ENCODE measurements around the gene CAVIN3. TPM values are rescaled to one million over a fixed set of nuclear protein-coding genes. Genes with fewer than 3 reads are reported as not detected.
A peak's percentile ranks its signal among the peaks of the same experiment; 100 is the strongest.
"Not testable (repeated sequence)": the region's sequence is repeated elsewhere in the genome, so short reads cannot be mapped to it uniquely, and the experiment has no call there.

CAVIN3 gene
- total and polyA plus RNA-seq, 4 donors = 14.3 to 107 (median 24.0) TPM

DNA sequence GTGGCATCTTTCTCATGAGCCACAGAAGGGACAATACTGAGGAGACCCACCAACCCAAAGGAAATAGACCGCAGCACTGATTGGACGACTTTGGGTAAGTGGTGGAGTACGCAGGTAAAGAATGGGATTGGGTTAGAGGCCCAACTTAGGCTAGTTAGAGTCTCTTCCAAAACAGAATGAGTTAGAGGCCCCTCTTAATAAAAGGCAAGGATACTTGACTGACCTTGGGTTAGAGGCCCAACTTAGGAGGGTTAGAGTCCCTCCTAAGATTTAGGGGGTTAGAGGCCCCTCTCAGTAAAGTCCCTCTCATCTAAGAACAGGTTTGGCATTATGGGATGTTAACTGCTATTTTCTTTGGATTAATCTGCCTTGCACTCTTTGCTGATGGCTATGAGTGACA is 36.1 kb downstream of the CAVIN3 start:
- Histone ChIP-seq H3K27me3 (ENCODE audit: control insufficient read depth, insufficient read depth, low read length) (no peaks in the 10 kb centered on the region), H3K36me3 (ENCODE audit: control insufficient read depth, insufficient read depth, low read length) (no peaks in the 10 kb centered on the region), H3K27ac (ENCODE audit: low read depth, low read length) (no peak overlapping the region), H3K9me3 (ENCODE audit: control insufficient read depth, insufficient read depth, low read length) (no peaks in the 10 kb centered on the region), H3K4me1 (ENCODE audit: control insufficient read depth, insufficient read depth, low read length) (no peaks in the 10 kb centered on the region), H3K4me3 (ENCODE audit: low read depth, low read length) (no peak overlapping the region)
- no peak for DNase-seq (ENCODE audit: low read depth in 4 of 6, low spot score in 6 of 6)
- WGBS (ENCODE audit: insufficient coverage) = 100% methylated on average over 1 of the region's 3 CpGs

GRCh38 chr11:6283453-6284023 is 36.8 kb downstream of the CAVIN3 start:
- Histone ChIP-seq H3K36me3 (ENCODE audit: control insufficient read depth, insufficient read depth, low read length) (no peaks in the 10 kb centered on the region), H3K27me3 (ENCODE audit: control insufficient read depth, insufficient read depth, low read length) (peaks cover 2% of the 10 kb centered on the region), H3K4me3 (ENCODE audit: low read depth, low read length) (no peak overlapping the region), H3K9me3 (ENCODE audit: control insufficient read depth, insufficient read depth, low read length) (no peaks in the 10 kb centered on the region), H3K27ac (ENCODE audit: low read depth, low read length) (no peak overlapping the region), H3K4me1 (ENCODE audit: control insufficient read depth, insufficient read depth, low read length) (no peaks in the 10 kb centered on the region)
- WGBS (ENCODE audit: insufficient coverage) = 63% methylated on average over 1 of the region's 4 CpGs
- no peak for DNase-seq (ENCODE audit: low read depth in 4 of 6, low spot score in 6 of 6)

- H3K4me1 ChIP-seq (ENCODE audit: control insufficient read depth, insufficient read depth, low read length); H3K27ac ChIP-seq (ENCODE audit: low read depth, low read length): not testable (repeated sequence)
- 80% methylated on average over 6 of the region's 7 CpGs for WGBS (ENCODE audit: insufficient coverage)
Measured at GRCh38 chr11:6280809-6281208, 39.5 kb downstream of the CAVIN3 start.

DNA sequence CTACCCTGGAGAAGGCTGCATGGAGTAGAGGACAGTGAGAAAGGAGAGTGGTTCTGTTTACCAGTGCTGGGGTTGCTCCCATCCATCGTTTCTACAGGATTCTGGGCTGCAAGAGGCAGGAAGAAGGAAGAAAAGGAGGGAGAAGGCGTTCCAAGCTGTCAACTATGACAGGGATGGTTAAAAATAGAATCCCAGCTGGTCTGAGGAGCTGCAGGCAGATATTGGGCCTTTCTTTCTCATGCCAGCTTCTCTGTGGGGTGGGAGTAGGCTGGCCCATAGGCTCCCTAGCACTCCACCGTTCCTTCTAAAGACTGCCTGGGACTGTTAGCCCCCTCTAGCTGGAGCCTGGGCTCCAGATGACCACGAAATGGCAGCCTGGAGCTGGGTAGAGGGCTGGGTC is 47.1 kb downstream of the CAVIN3 start:
- WGBS (ENCODE audit: insufficient coverage) = 49% methylated on average over 2 of the region's 4 CpGs
- Histone ChIP-seq H3K27me3 (ENCODE audit: control insufficient read depth, insufficient read depth, low read length) (no peaks in the 10 kb centered on the region), H3K36me3 (ENCODE audit: control insufficient read depth, insufficient read depth, low read length) (peaks cover 11% of the 10 kb centered on the region), H3K27ac (ENCODE audit: low read depth, low read length) (no peak overlapping the region), H3K4me3 (ENCODE audit: low read depth, low read length) (no peak overlapping the region), H3K9me3 (ENCODE audit: control insufficient read depth, insufficient read depth, low read length) (no peaks in the 10 kb centered on the region), H3K4me1 (ENCODE audit: control insufficient read depth, insufficient read depth, low read length) (no peaks in the 10 kb centered on the region)
- peak in 1 of 6 donors; percentile 74 for DNase-seq (ENCODE audit: low read depth in 4 of 6, low spot score in 6 of 6)

More at GRCh38 chr11:6280809-6281208, 39.5 kb downstream of the CAVIN3 start:
- not testable (repeated sequence) for H3K4me3 ChIP-seq (ENCODE audit: low read depth, low read length); H3K27me3 ChIP-seq (ENCODE audit: control insufficient read depth, insufficient read depth, low read length); H3K9me3 ChIP-seq (ENCODE audit: control insufficient read depth, insufficient read depth, low read length); DNase-seq (ENCODE audit: low read depth in 4 of 6, low spot score in 6 of 6); H3K36me3 ChIP-seq (ENCODE audit: control insufficient read depth, insufficient read depth, low read length)

GRCh38 chr11:6271598-6271997 is 48.7 kb downstream of the CAVIN3 start:
- 83% methylated on average over 1 of the region's 3 CpGs for WGBS (ENCODE audit: insufficient coverage)

GRCh38 chr11:6270584-6271246 is 49.6 kb downstream of the CAVIN3 start:
- H3K27ac ChIP-seq (ENCODE audit: low read depth, low read length) = no peak overlapping the region
- 91% methylated on average over 41 of the region's 41 CpGs for WGBS (ENCODE audit: insufficient coverage)
- DNase-seq (ENCODE audit: low read depth in 4 of 6, low spot score in 6 of 6) = no peak
- H3K4me3 ChIP-seq (ENCODE audit: low read depth, low read length) = no peak overlapping the region
- H3K4me1 ChIP-seq (ENCODE audit: control insufficient read depth, insufficient read depth, low read length) = no peaks in the 10 kb centered on the region
- peaks cover 11% of the 10 kb centered on the region for H3K36me3 ChIP-seq (ENCODE audit: control insufficient read depth, insufficient read depth, low read length)
- no peaks in the 10 kb centered on the region for H3K9me3 ChIP-seq (ENCODE audit: control insufficient read depth, insufficient read depth, low read length)
- H3K27me3 ChIP-seq (ENCODE audit: control insufficient read depth, insufficient read depth, low read length) = no peaks in the 10 kb centered on the region

More at GRCh38 chr11:6271598-6271997, 48.7 kb downstream of the CAVIN3 start:
- Histone ChIP-seq H3K27ac (ENCODE audit: low read depth, low read length) (no peak overlapping the region), H3K4me1 (ENCODE audit: control insufficient read depth, insufficient read depth, low read length) (no peaks in the 10 kb centered on the region), H3K9me3 (ENCODE audit: control insufficient read depth, insufficient read depth, low read length) (no peaks in the 10 kb centered on the region), H3K27me3 (ENCODE audit: control insufficient read depth, insufficient read depth, low read length) (no peaks in the 10 kb centered on the region), H3K4me3 (ENCODE audit: low read depth, low read length) (no peak overlapping the region), H3K36me3 (ENCODE audit: control insufficient read depth, insufficient read depth, low read length) (peaks cover 11% of the 10 kb centered on the region)
- DNase-seq (ENCODE audit: low read depth in 4 of 6, low spot score in 6 of 6) = no peak

DNA sequence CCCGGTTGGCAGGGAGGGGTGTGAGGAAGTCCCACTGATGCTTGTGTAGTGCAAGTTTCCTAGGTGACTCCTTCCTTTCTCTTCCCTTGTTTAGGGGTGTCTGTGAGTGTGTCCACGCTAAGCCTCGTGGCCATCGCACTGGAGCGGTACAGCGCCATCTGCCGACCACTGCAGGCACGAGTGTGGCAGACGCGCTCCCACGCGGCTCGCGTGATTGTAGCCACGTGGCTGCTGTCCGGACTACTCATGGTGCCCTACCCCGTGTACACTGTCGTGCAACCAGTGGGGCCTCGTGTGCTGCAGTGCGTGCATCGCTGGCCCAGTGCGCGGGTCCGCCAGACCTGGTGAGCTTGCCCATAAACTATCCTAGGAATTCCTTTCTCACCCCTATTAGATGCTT is 50.3 kb downstream of the CAVIN3 start:
- no peak overlapping the region for H3K4me3 ChIP-seq (ENCODE audit: low read depth, low read length)
- H3K9me3 ChIP-seq (ENCODE audit: control insufficient read depth, insufficient read depth, low read length) = no peaks in the 10 kb centered on the region
- 90% methylated on average over 24 of the region's 24 CpGs for WGBS (ENCODE audit: insufficient coverage)
- no peak for DNase-seq (ENCODE audit: low read depth in 4 of 6, low spot score in 6 of 6)
- no peaks in the 10 kb centered on the region for H3K4me1 ChIP-seq (ENCODE audit: control insufficient read depth, insufficient read depth, low read length)
- H3K27ac ChIP-seq (ENCODE audit: low read depth, low read length) = no peak overlapping the region
- H3K27me3 ChIP-seq (ENCODE audit: control insufficient read depth, insufficient read depth, low read length) = no peaks in the 10 kb centered on the region
- H3K36me3 ChIP-seq (ENCODE audit: control insufficient read depth, insufficient read depth, low read length) = peaks cover 11% of the 10 kb centered on the region

Other genes starting within 250 kb of the CAVIN3 start
- not detected for gene OR56B4, start 212.8 kb downstream of the CAVIN3 start, total RNA-seq
- gene OR56B4, start 212.8 kb downstream of the CAVIN3 start, polyA plus RNA-seq (ENCODE audit: insufficient read length in 2 of 2) = not detected
- gene OR52B2, start 150.2 kb downstream of the CAVIN3 start, total RNA-seq = not detected
- not detected for gene OR52B2, start 150.2 kb downstream of the CAVIN3 start, polyA plus RNA-seq (ENCODE audit: insufficient read length in 2 of 2)
- not detected for gene OR52W1, start 121.3 kb downstream of the CAVIN3 start, total RNA-seq
- gene OR52W1, start 121.3 kb downstream of the CAVIN3 start, polyA plus RNA-seq (ENCODE audit: insufficient read length in 2 of 2) = under 1 TPM; 0.24 TPM
- not detected for gene C11orf42, start 114.9 kb downstream of the CAVIN3 start, total RNA-seq
- gene C11orf42, start 114.9 kb downstream of the CAVIN3 start, polyA plus RNA-seq (ENCODE audit: insufficient read length in 2 of 2) = 1 to 10 TPM; 1.2 to 2.0 TPM
- gene FHIP1B, start 85.9 kb downstream of the CAVIN3 start, total RNA-seq = 10 to 100 TPM; 14.6 to 30.1 TPM
- 10 to 100 TPM; 37.7 to 42.3 TPM for gene FHIP1B, start 85.9 kb downstream of the CAVIN3 start, polyA plus RNA-seq (ENCODE audit: insufficient read length in 2 of 2)
- under 1 TPM; 0.20 to 0.39 TPM for gene CNGA4, start 81.4 kb downstream of the CAVIN3 start, total RNA-seq
- under 1 TPM; 0.68 to 0.78 TPM for gene CNGA4, start 81.4 kb downstream of the CAVIN3 start, polyA plus RNA-seq (ENCODE audit: insufficient read length in 2 of 2)
- 1 to 10 TPM; 1.6 to 2.0 TPM for gene CCKBR, start 60.7 kb downstream of the CAVIN3 start, total RNA-seq
- 1 to 10 TPM; 4.1 to 4.4 TPM for gene CCKBR, start 60.7 kb downstream of the CAVIN3 start, polyA plus RNA-seq (ENCODE audit: insufficient read length in 2 of 2)
- 10 to 100 TPM; 18.8 to 38.2 TPM for gene SMPD1, start 70.0 kb upstream of the CAVIN3 start, total RNA-seq
- 10 to 100 TPM; 44.4 to 50.0 TPM for gene SMPD1, start 70.0 kb upstream of the CAVIN3 start, polyA plus RNA-seq (ENCODE audit: insufficient read length in 2 of 2)
- 100 to 1,000 TPM; 117 to 154 TPM for gene APBB1, start 98.6 kb upstream of the CAVIN3 start, total RNA-seq
- gene APBB1, start 98.6 kb upstream of the CAVIN3 start, polyA plus RNA-seq (ENCODE audit: insufficient read length in 2 of 2) = 100 to 1,000 TPM; 271 to 282 TPM
- gene HPX, start 120.5 kb upstream of the CAVIN3 start, total RNA-seq = 1 to 10 TPM in 1 of 2 donors, under 1 TPM in 1; 0.89 to 2.8 TPM
- gene HPX, start 120.5 kb upstream of the CAVIN3 start, polyA plus RNA-seq (ENCODE audit: insufficient read length in 2 of 2) = 10 to 100 TPM in 1 of 2 donors, 1 to 10 TPM in 1; 6.0 to 11.0 TPM
- gene TRIM3, start 153.4 kb upstream of the CAVIN3 start, total RNA-seq = 10 to 100 TPM; 28.2 to 37.7 TPM
- 10 to 100 TPM; 52.6 to 67.7 TPM for gene TRIM3, start 153.4 kb upstream of the CAVIN3 start, polyA plus RNA-seq (ENCODE audit: insufficient read length in 2 of 2)
- gene ARFIP2, start 160.8 kb upstream of the CAVIN3 start, total RNA-seq = 10 to 100 TPM; 30.5 to 46.2 TPM
- 10 to 100 TPM; 58.3 to 66.4 TPM for gene ARFIP2, start 160.8 kb upstream of the CAVIN3 start, polyA plus RNA-seq (ENCODE audit: insufficient read length in 2 of 2)
- gene TIMM10B, start 161.0 kb upstream of the CAVIN3 start, total RNA-seq = 10 to 100 TPM; 34.5 to 34.8 TPM
- 10 to 100 TPM; 29.9 to 31.2 TPM for gene TIMM10B, start 161.0 kb upstream of the CAVIN3 start, polyA plus RNA-seq (ENCODE audit: insufficient read length in 2 of 2)
- 10 to 100 TPM in 1 of 2 donors, 1 to 10 TPM in 1; 6.6 to 11.4 TPM for gene DNHD1, start 176.8 kb upstream of the CAVIN3 start, total RNA-seq
- 10 to 100 TPM; 12.9 to 22.7 TPM for gene DNHD1, start 176.8 kb upstream of the CAVIN3 start, polyA plus RNA-seq (ENCODE audit: insufficient read length in 2 of 2)